Loucy (cell line): Measurements from ENCODE around the gene GRB10.

ENCODE experiments used
- H2AFZ ChIP-seq: fragments of 200-600 bp; sonication (generic); 2 replicates; pipeline ENCODE4 v1.6.0; 2016; ENCODE audit warnings: antibody characterized with exemption, mild to moderate bottlenecking, low read length, moderate library complexity
- H3F3A ChIP-seq: fragments of 200-600 bp; 2 replicates; pipeline ENCODE4 v1.6.0; 2016; ENCODE audit warnings: antibody characterized with exemption, low read depth, mild to moderate bottlenecking
- H3K27me3 ChIP-seq: fragments of 200-600 bp; sonication (generic); 2 replicates; pipeline ENCODE4 v1.6.1; 2014; ENCODE audit warnings: low read length, mild to moderate bottlenecking; ENCODE audit not compliant: insufficient read depth, poor library complexity, severe bottlenecking
- H3K36me3 ChIP-seq: fragments of 200-600 bp; sonication (generic); 2 replicates; pipeline ENCODE4 v1.6.1; 2016; ENCODE audit warnings: low read length; ENCODE audit not compliant: insufficient read depth
- H3K4me1 ChIP-seq: fragments of 200-600 bp; sonication (generic); 2 replicates; pipeline ENCODE4 v1.5.1; 2014; ENCODE audit warnings: low read length, mild to moderate bottlenecking; ENCODE audit not compliant: insufficient read depth, poor library complexity, severe bottlenecking
- H3K4me2 ChIP-seq: fragments of 200-600 bp; sonication (generic); 2 replicates; pipeline ENCODE4 v1.6.0; 2014; ENCODE audit warnings: antibody characterized with exemption, low read length, low read depth, mild to moderate bottlenecking; ENCODE audit not compliant: poor library complexity, severe bottlenecking
- H3K4me3 ChIP-seq: fragments of 200-600 bp; sonication (generic); 2 replicates; pipeline ENCODE4 v1.5.1; 2014; ENCODE audit warnings: low read length, mild to moderate bottlenecking, mixed read lengths; ENCODE audit not compliant: poor library complexity, severe bottlenecking
- H3K79me2 ChIP-seq: fragments of 200-600 bp; sonication (generic); 2 replicates; pipeline ENCODE4 v1.6.1; 2014; ENCODE audit warnings: low read length; ENCODE audit not compliant: insufficient read depth
- H3K9ac ChIP-seq: fragments of 200-600 bp; sonication (generic); 2 replicates; pipeline ENCODE4 v1.6.0; 2014; ENCODE audit warnings: mild to moderate bottlenecking, low read depth, low read length, moderate library complexity; ENCODE audit not compliant: poor library complexity, severe bottlenecking
- H3K9me2 ChIP-seq: fragments of 200-600 bp; sonication (generic); replicated peaks from 2 replicates; pipeline ENCODE4 v1.6.1; 2016; ENCODE audit warnings: low read depth, low read length, mixed read lengths
- H3K9me3 ChIP-seq: fragments of 200-600 bp; sonication (generic); 2 replicates; pipeline ENCODE4 v1.6.1; 2014; ENCODE audit warnings: mild to moderate bottlenecking, antibody characterized with exemption, low read length, low read depth; ENCODE audit not compliant: insufficient read depth
- H4K20me1 ChIP-seq: fragments of 200-600 bp; sonication (generic); 2 replicates; pipeline ENCODE4 v1.6.0; 2014; ENCODE audit warnings: antibody characterized with exemption, low read length, mild to moderate bottlenecking; ENCODE audit not compliant: insufficient read depth, poor library complexity, severe bottlenecking
- CTCF ChIP-seq: fragments of 200-600 bp; sonication (generic); conservative IDR thresholded peaks from 2 replicates; pipeline ENCODE4 v1.5.1; 2014; ENCODE audit warnings: mild to moderate bottlenecking, antibody characterized with exemption, low read length
- EZH2phosphoT487 ChIP-seq: fragments of 200-600 bp; IDR thresholded peaks from 2 replicates; pipeline ENCODE4 v1.6.1; 2018; ENCODE audit warnings: antibody characterized with exemption, mild to moderate bottlenecking, moderate library complexity, borderline replicate concordance

Gene GRB10

GRCh38 chr7:50827281-50827680 is 44.6 kb upstream of the GRB10 start:
- TF ChIP-seq EZH2phosphoT487 (no peak), CTCF (no peak)
- Histone ChIP-seq H3K9me2 (no peaks in the 10 kb centered on the region), H3K79me2 (no peaks in the 10 kb centered on the region), H3K36me3 (no peaks in the 10 kb centered on the region), H2AFZ (no peak overlapping the region), H4K20me1 (no peaks in the 10 kb centered on the region), H3K4me1 (peaks cover 6% of the 10 kb centered on the region), H3F3A (no peaks in the 10 kb centered on the region), H3K4me2 (no peak overlapping the region), H3K9me3 (no peaks in the 10 kb centered on the region), H3K9ac (no peak overlapping the region), H3K4me3 (no peak overlapping the region), H3K27me3 (no peaks in the 10 kb centered on the region)

GRCh38 chr7:50826371-50827172 is 43.9 kb upstream of the GRB10 start:
- no peaks in the 10 kb centered on the region for H3K9me2 ChIP-seq
- no peak overlapping the region for H3K4me2 ChIP-seq
- H4K20me1 ChIP-seq: no peaks in the 10 kb centered on the region
- H2AFZ ChIP-seq: no peak overlapping the region
- TF ChIP-seq CTCF: no peak
- no peak for TF ChIP-seq EZH2phosphoT487
- H3K36me3 ChIP-seq: no peaks in the 10 kb centered on the region
- H3K9me3 ChIP-seq: no peaks in the 10 kb centered on the region
- H3K4me1 ChIP-seq: peaks cover 5% of the 10 kb centered on the region
- no peaks in the 10 kb centered on the region for H3K79me2 ChIP-seq
- H3K4me3 ChIP-seq: no peak overlapping the region
- H3F3A ChIP-seq: no peaks in the 10 kb centered on the region
- no peak overlapping the region for H3K9ac ChIP-seq
- no peaks in the 10 kb centered on the region for H3K27me3 ChIP-seq

GRCh38 chr7:50825465-50825864 is 42.8 kb upstream of the GRB10 start:
- Histone ChIP-seq H3K9me3 (no peaks in the 10 kb centered on the region), H3K4me1 (peaks cover 5% of the 10 kb centered on the region), H3K27me3 (no peaks in the 10 kb centered on the region), H3K4me3 (no peak overlapping the region), H3F3A (no peaks in the 10 kb centered on the region), H3K9ac (no peak overlapping the region), H3K36me3 (no peaks in the 10 kb centered on the region), H2AFZ (no peak overlapping the region), H3K9me2 (no peaks in the 10 kb centered on the region), H3K4me2 (no peak overlapping the region), H3K79me2 (no peaks in the 10 kb centered on the region), H4K20me1 (no peaks in the 10 kb centered on the region)
- TF ChIP-seq CTCF (no peak), EZH2phosphoT487 (no peak)
